Stimulated activated CD8-positive, alpha-beta memory T cell treated with anti-CD3 and anti-CD28 coated beads, Interleukin-12 subunit alpha, Interleukin-12 subunit beta, amount 100 ng/mL, for 4 hours (primary cell): ENCODE results near the gene MAST2.
"Not testable (repeated sequence)": the region's sequence is repeated elsewhere in the genome, so short reads cannot be mapped to it uniquely, and the experiment has no call there.

ENCODE experiments used
- DNase-seq: peaks from one replicate; pipeline ENCODE4 v3.0.0-alpha.2; 2020; ENCODE audit warnings: low read depth

The MAST2 gene

DNA sequence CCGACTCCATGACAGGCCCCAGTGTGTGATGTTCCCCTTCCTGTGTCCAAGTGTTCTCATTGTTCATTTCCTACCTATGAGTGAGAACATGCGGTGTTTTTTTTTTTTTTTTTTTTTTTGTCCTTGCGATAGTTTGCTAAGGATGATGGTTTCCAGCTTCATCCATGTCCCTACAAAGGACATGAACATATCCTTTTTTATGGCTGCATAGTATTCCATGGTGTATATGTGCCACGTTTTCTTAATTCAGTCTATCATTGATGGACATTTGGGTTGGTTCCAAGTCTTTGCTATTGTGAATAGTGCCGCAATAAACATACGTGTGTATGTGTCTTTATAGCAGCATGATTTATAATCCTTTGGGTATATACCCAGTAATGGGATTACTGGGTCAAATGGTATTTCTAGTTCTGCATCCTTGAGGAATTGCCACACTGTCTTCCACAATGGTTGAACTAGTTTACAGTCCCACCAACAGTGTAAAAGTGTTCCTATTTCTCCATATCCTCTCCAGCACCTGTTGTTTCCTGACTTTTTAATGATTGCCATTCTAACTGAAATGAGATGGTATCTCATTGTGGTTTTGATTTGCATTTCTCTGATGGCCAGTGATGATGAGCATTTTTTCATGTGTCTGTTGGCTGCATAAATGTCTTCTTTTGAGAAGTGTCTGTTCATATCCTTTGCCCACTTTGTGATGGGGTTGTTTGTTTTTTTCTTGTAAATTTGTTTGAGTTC lies 54.5 kb downstream of the MAST2 start:
- DNase-seq: not testable (repeated sequence)

GRCh38 chr1:45859221-45859620 lies 55.8 kb downstream of the MAST2 start:
- DNase-seq: no peak

DNA sequence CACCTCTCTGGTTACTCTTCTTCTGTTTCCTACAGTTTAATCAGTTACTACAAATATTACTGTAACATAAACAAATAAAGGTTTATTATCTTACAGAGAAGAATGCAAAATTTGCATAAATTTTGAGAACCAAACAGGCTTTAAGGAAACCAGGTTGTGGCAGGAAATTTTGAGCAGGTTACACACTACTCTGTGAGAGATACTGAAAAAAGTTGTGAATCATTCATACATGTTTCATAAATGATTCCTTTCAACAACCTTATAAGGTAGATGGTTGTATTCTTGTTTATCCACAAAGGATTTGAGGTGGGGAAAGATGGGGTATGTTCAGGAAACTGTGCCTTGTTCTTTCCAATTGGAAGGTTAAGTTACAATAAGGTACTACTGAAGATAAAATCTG lies 58.6 kb downstream of the MAST2 start:
- no peak for DNase-seq

GRCh38 chr1:45863218-45863617 lies 59.8 kb downstream of the MAST2 start:
- no peak for DNase-seq

DNA sequence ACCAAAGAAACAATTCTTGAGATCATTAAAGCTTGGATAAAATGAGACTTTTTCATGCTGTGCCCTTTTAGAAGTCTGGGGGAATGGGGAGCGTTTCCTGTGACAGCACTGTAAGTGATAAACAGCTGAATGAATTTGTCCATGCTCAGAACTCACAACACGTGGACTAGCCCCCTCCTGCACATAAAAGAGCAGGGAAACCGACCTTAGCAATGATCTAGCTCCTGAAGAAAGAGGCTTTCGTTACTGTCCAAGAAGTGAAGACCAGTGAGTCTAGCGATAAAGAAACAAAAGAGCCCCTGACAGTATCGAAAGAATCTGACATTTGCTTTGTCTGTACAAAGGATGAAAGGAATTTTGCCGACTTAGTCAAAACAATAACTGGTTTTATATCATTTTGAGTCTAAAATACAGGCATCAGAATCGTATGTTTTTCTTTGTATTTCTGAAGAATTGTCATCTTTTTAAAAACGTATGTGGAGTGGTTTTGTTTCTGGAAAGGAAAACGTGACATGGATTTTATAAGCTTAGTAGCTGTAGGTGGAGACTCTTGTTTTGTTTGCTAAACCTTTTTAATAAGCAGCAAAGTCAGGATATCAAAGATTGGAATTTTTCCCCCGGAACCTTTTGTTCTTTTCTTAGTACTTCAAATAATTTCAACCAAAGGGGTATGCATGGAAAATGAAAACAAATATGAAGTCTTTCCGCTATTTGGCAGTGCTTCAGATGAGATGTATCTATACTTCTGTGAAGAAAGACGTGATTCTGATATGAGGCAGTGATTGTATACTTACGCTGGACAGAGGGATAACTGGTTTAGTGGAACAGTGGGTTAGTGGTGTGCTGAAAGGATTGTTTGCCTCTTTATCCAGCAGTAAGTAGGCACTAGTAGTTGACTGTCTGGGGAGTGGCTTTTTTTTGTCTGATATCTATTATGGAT lies 61.0 kb downstream of the MAST2 start:
- no peak for DNase-seq

- no peak for DNase-seq
Measured at GRCh38 chr1:45867697-45868348, 64.4 kb downstream of the MAST2 start.

- no peak for DNase-seq
Measured at GRCh38 chr1:45868861-45869260, 65.4 kb downstream of the MAST2 start.

DNA sequence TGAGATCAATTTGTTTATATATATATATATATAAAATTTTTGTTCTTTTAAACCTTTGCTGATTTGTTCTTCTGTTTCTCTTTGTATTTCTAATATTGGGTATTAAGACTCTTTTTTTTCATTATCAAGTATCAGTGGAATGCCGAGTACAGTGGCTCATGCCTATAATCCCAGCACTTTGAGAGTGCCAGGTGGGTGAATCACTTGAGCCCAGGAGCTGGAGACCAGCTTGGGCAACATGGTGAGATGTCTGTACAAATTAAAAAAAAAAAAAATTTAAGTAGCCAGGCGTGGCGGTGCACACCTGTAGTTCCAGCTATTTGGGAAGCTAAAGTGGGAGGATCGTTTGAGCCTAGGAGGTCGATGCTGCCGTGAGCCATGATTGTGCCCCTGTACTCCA lies 67.1 kb downstream of the MAST2 start:
- no peak for DNase-seq

DNA sequence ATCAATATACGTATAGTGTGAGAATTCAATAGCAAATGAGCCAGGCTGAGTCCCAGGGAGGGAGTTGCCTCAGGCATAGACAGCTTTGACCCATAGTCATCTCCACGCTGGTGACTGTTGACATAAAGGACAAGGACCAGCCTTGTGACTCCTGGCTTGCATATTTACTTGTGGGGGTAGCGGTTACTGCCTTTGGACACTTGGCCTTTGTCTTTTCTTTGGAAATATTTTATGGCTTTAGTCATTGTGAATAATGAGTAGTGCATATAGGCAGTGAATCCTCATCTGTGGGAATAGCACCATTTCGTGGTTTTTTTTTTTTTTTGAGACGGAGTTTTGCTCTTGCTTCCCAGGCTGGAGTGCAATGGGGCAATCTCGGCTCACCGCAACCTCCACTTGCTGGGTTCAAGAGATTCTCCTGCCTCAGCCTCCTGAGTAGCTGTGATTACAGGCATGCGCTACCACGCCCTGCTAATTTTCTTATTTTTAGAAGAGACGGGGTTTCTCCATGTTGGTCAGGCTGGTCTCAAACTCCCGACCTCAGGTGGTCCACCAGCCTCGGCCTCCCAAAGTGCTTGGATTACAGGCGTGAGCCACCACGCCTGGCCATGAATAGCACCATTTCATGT lies 68.9 kb downstream of the MAST2 start:
- DNase-seq: not testable (repeated sequence)

DNA sequence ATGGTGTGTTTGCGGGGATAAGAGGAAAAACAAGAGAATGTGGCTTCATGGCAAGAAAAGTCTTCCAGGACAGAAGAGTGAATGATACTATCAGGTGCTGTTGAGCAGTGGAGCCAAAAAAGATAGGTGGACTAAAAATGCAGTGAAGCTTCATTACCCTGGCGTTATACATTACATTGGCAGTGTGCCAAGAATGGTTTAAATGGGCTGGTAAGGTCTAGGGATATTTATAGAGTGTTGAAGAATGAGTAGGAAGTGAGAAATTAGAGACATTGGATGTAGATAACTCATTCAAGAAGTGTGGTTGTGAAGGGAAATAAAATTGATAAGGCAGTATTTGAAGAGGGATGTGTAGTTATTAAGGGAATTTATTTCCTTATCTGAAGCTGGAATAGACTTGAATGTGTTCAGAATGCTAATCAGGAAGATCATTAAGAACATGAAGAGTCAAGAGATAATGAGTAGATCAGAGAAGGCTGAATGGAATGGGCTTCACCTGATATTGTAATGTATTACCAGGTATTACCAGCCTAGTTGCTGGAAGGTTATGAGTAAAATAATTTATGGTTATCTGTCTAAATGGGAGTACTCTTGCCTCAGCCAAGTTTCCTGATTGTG lies 72.7 kb downstream of the MAST2 start:
- no peak for DNase-seq

DNA sequence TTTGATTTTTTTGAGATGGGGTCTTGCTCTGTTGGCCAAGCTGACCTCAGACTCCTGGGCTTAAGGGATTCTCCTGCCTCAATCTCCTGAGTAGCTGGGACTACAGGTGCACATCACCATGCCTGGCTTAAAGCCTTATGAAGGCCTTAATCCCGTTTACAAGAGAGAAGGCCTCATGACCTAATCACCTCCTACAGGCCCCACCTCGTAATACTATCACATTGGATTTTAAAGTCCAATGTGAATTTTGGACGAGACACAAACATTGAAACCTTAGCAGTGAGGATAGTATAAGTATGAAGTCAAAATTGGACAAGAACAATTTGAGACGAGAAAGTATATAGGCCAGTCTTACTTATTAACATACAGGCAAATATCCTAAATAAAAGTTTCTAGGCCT lies 73.9 kb downstream of the MAST2 start:
- no peak for DNase-seq

DNA sequence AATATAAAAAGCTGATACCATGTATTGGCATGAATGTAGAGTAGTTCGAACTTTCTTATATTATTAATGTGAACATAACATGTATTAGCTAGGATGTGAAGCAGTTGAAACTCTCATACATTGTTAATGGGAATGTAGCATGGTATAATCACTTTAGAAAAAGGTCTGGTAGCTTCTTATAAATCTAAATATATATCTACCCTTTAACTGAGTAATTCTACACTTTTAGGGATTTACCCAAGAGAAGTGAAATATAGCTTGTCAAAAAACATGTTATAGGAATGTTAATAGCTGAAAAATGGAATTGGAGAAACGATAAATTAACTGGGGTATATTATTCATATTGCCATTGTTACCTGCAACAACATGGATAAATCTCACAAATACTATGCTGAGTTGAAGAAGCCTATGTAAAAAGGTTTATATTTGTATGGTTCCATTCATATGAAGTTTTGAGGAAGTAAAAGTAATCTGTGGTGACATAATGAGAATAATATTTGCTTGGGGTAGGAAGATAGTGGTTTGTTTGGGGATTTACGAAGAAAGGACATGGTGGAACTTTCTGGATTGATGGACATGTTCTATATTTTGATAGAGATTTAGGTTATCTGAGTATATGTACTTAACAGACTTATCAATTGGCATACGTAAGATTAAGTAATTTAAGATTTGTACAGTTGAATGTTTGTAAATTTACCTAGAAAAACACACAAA lies 76.6 kb downstream of the MAST2 start:
- no peak for DNase-seq

DNA sequence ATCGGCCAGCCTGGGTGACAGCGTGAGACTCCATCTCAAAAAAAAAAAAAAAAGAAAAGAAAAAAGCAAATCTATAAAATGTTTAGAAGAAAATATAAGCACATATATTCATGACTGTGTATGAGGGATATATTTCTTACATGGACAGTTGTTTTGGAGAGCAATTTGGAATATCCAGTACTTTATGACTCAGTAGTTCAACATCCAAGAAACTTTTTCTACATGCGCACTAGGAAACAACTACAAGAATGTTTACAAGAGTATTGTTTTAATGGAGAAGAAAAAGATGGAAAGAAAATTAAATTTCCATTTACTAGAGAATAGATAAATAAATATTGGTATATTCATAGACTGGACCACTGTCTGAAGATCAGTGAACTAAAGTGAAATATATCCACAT lies 77.5 kb downstream of the MAST2 start:
- DNase-seq: no peak

DNA sequence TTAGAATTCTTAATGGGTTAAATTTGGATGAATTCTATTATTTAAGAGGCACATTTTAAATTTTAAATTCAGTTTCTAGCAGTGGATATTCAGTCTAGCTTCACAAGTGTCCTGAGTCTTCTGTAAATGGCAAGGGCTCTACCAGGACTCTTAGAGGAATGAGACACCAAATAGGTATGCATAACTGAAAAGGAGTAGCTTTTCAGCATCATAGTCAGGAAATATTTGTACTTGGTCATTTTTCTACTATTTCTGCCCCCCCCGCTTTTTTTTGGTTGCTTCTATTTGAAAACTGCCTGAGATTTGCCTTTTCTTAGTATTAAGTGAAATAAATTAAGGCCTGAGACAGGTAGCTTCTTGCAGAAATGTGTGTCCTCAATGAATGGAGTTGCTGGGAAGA lies 80.2 kb downstream of the MAST2 start:
- DNase-seq: no peak

GRCh38 chr1:45884700-45885099 lies 81.3 kb downstream of the MAST2 start:
- no peak for DNase-seq

GRCh38 chr1:45886229-45886628 lies 82.8 kb downstream of the MAST2 start:
- no peak for DNase-seq

GRCh38 chr1:45887156-45887842 lies 83.9 kb downstream of the MAST2 start:
- DNase-seq: no peak

DNA sequence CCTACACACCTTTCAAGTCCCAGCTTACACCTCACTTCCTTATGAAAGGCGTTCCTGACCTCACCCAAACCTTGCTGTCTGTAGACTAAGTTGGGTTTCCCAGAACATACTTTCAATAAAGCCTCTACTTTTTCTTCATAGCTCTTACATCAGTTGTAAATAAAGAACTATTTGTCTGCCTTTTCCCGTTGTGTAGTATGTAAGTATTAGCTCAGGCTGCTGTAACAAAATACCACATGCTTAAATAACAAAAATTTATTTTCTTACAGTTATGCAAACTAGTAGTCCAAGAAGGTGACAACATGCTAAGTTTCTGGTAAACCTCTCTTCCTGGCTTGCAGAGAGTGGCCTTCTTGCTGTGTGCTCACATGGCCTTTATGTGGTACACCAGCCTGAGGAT lies 86.7 kb downstream of the MAST2 start:
- DNase-seq: no peak

DNA sequence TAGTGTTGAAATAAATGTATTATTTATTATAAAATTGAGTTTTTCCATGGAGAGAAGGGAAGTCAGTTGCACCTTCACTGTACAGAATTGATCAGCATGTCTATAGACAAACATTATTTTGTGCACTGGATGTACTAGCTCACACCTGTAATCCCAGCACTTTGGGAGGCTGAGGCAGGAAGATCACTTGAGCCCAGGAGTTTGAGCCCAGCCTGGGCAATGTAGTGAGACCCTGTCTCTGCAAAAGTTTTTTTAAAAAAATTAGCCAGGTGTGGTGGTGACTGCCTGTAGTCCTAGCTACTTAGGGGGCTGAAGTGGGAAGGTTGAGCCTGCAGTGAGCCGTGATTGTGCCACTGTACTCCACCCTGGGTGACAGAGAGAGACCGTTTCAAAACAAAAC lies 87.7 kb downstream of the MAST2 start:
- DNase-seq: no peak

GRCh38 chr1:45892068-45892785 lies 88.8 kb downstream of the MAST2 start:
- DNase-seq: no peak
